Hepatocyte (in vitro differentiated cells): ENCODE results near the gene LYPLA2. TPM values are rescaled to one million over a fixed set of nuclear protein-coding genes. Genes with fewer than 3 reads are reported as not detected.

Source experiments
- DNase-seq: peaks from one replicate; pipeline ENCODE4 v3.0.0-alpha.2; 2016; ENCODE audit warnings: low spot score
- H2AFZ ChIP-seq: fragments of 200-600 bp; sonication (generic); 2 replicates; pipeline ENCODE4 v1.6.0; 2016; ENCODE audit warnings: antibody characterized with exemption, mild to moderate bottlenecking
- H3K27ac ChIP-seq: fragments of 200-600 bp; sonication (generic); 2 replicates; pipeline ENCODE4 v1.5.1; 2016; ENCODE audit warnings: mild to moderate bottlenecking
- H3K27me3 ChIP-seq: fragments of 200-600 bp; sonication (generic); 2 replicates; pipeline ENCODE4 v1.6.1; 2016
- H3K36me3 ChIP-seq: fragments of 200-600 bp; sonication (generic); replicated peaks from 2 replicates; pipeline ENCODE4 v1.5.1; 2016; ENCODE audit warnings: low read depth; ENCODE audit not compliant: insufficient read depth
- H3K4me1 ChIP-seq: fragments of 200-600 bp; sonication (generic); 2 replicates; pipeline ENCODE4 v1.5.1; 2016; ENCODE audit warnings: mild to moderate bottlenecking, moderate library complexity; ENCODE audit not compliant: insufficient read depth
- H3K4me2 ChIP-seq: fragments of 200-600 bp; sonication (generic); 2 replicates; pipeline ENCODE4 v1.6.0; 2016
- H3K4me3 ChIP-seq: fragments of 200-600 bp; sonication (generic); 2 replicates; pipeline ENCODE4 v1.5.1; 2016; ENCODE audit warnings: mild to moderate bottlenecking
- H3K79me2 ChIP-seq: fragments of 200-600 bp; sonication (generic); 2 replicates; pipeline ENCODE4 v1.6.0; 2017; ENCODE audit warnings: mild to moderate bottlenecking
- H3K9me2 ChIP-seq: fragments of 200-600 bp; sonication (generic); replicated peaks from 2 replicates; pipeline ENCODE4 v1.6.0; 2017; ENCODE audit warnings: mild to moderate bottlenecking; ENCODE audit not compliant: insufficient read depth
- H3K9me3 ChIP-seq: fragments of 200-600 bp; sonication (generic); 2 replicates; pipeline ENCODE4 v1.5.1; 2016; ENCODE audit warnings: low read depth, mild to moderate bottlenecking
- H4K20me1 ChIP-seq: fragments of 200-600 bp; sonication (generic); 2 replicates; pipeline ENCODE4 v1.6.0; 2016; ENCODE audit warnings: mild to moderate bottlenecking; ENCODE audit not compliant: insufficient read depth, poor library complexity, severe bottlenecking
- CTCF ChIP-seq: fragments of 200-600 bp; sonication (generic); IDR thresholded peaks from 2 replicates; pipeline ENCODE4 v1.5.1; 2016; ENCODE audit warnings: antibody characterized with exemption, mild to moderate bottlenecking; ENCODE audit not compliant: poor library complexity
- EZH2 ChIP-seq: fragments of 200-600 bp; sonication (generic); IDR thresholded peaks from 2 replicates; pipeline ENCODE4 v1.6.1; 2016; ENCODE audit warnings: antibody characterized with exemption, mild to moderate bottlenecking, borderline replicate concordance
- EZH2phosphoT487 ChIP-seq: fragments of 200-600 bp; sonication (generic); IDR thresholded peaks from one replicate; pipeline ENCODE4 v1.6.1; 2018; ENCODE audit warnings: antibody characterized with exemption, mild to moderate bottlenecking, low read depth, moderate library complexity; ENCODE audit not compliant: unreplicated experiment, severe bottlenecking
- WGBS: methylation state at CpG from one replicate; pipeline ENCODE4 v1.1.6; 2016; ENCODE audit warnings: low lambda C conversion rate; ENCODE audit errors: missing lambda C conversion rate; 5-methylcytosine and 5-hydroxymethylcytosine counted together
- polyA plus RNA-seq: library from polyadenylated mRNA; unstranded; fragments of >200 nt; fragmentation: Nextera tagmentation; extraction: Ambion mirVana; gene quantifications from 2 replicates; pipeline ENCODE4 v1.2.1, GENCODE V29; 2016
- total RNA-seq: library from RNA; depleted of rRNA; stranded (reverse); fragments of >200 nt; gene quantifications from 2 replicates; pipeline ENCODE4 v1.2.3, GENCODE V29; 2014

Gene LYPLA2
- total and polyA plus RNA-seq, 2 experiments from 2014 or later, result 73.2 to 162 TPM

- H3K36me3 ChIP-seq, result no peaks in the 10 kb centered on the region
- no peaks in the 10 kb centered on the region for H3K79me2 ChIP-seq
- no peaks in the 10 kb centered on the region for H3K27me3 ChIP-seq
- H3K4me3 ChIP-seq, result no peak overlapping the region
- no peaks in the 10 kb centered on the region for H4K20me1 ChIP-seq
- TF ChIP-seq EZH2 (no peak), CTCF (no peak), EZH2phosphoT487 (no peak)
- no peaks in the 10 kb centered on the region for H3K9me2 ChIP-seq
- no peak overlapping the region for H2AFZ ChIP-seq
- no peak for DNase-seq
- 95% methylated on average over 5 of the region's 5 CpGs for whole genome bisulfite sequencing
- H3K27ac ChIP-seq, result no peak overlapping the region
- H3K9me3 ChIP-seq, result no peaks in the 10 kb centered on the region
- H3K4me1 ChIP-seq, result no peaks in the 10 kb centered on the region
- H3K4me2 ChIP-seq, result no peak overlapping the region
Measured at GRCh38 chr1:23843644-23844043, 52.7 kb downstream of the LYPLA2 start.

Other genes with a start within 250 kb of the LYPLA2 start
- gene ID3, start 231.6 kb upstream of the LYPLA2 start, total RNA-seq, result 155 and 186 TPM in 2 replicates
- gene ID3, start 231.6 kb upstream of the LYPLA2 start, polyA plus RNA-seq, result 314 and 336 TPM in 2 replicates
- gene RPL11, start 99.3 kb upstream of the LYPLA2 start, total RNA-seq, result 828 and 862 TPM in 2 replicates
- gene RPL11, start 99.3 kb upstream of the LYPLA2 start, polyA plus RNA-seq, result 526 and 593 TPM in 2 replicates
- 25.6 and 28.3 TPM in 2 replicates for gene ELOA, start 47.7 kb upstream of the LYPLA2 start, total RNA-seq
- 26.0 and 27.0 TPM in 2 replicates for gene ELOA, start 47.7 kb upstream of the LYPLA2 start, polyA plus RNA-seq
- gene PITHD1, start 12.7 kb upstream of the LYPLA2 start, total RNA-seq, result 45.1 and 49.4 TPM in 2 replicates
- 28.4 and 29.3 TPM in 2 replicates for gene PITHD1, start 12.7 kb upstream of the LYPLA2 start, polyA plus RNA-seq
- 73.6 and 89.9 TPM in 2 replicates for gene GALE, start 9.6 kb downstream of the LYPLA2 start, total RNA-seq
- 114 and 117 TPM in 2 replicates for gene GALE, start 9.6 kb downstream of the LYPLA2 start, polyA plus RNA-seq
- 78.5 and 87.5 TPM in 2 replicates for gene HMGCL, start 34.3 kb downstream of the LYPLA2 start, total RNA-seq
- gene HMGCL, start 34.3 kb downstream of the LYPLA2 start, polyA plus RNA-seq, result 79.0 and 90.7 TPM in 2 replicates
- 59.0 and 69.4 TPM in 2 replicates for gene FUCA1, start 77.1 kb downstream of the LYPLA2 start, total RNA-seq
- gene FUCA1, start 77.1 kb downstream of the LYPLA2 start, polyA plus RNA-seq, result 55.3 and 74.2 TPM in 2 replicates
- gene CNR2, start 122.2 kb downstream of the LYPLA2 start, total RNA-seq, result not detected in 2 replicates
- gene CNR2, start 122.2 kb downstream of the LYPLA2 start, polyA plus RNA-seq, result not detected in 2 replicates
- gene PNRC2, start 168.7 kb downstream of the LYPLA2 start, total RNA-seq, result 107 and 122 TPM in 2 replicates
- 65.8 and 75.4 TPM in 2 replicates for gene PNRC2, start 168.7 kb downstream of the LYPLA2 start, polyA plus RNA-seq
- gene SRSF10, start 189.2 kb downstream of the LYPLA2 start, total RNA-seq, result 125 and 127 TPM in 2 replicates
- 113 and 131 TPM in 2 replicates for gene SRSF10, start 189.2 kb downstream of the LYPLA2 start, polyA plus RNA-seq